GM18907 (cell line): Measurements from ENCODE around the gene SCARF2.
"Not testable (repeated sequence)": the region's sequence is repeated elsewhere in the genome, so short reads cannot be mapped to it uniquely, and the experiment has no call there.

Source experiments
- ATAC-seq: cut with Tn5 transposase; IDR thresholded peaks from one replicate; pipeline ENCODE4 v1.9.1; 2021; ENCODE audit warnings: mild to moderate bottlenecking, moderate library complexity; ENCODE audit not compliant: unreplicated experiment

The SCARF2 gene

GRCh38 chr22:20414450-20414849 is 23.2 kb downstream of the SCARF2 start:
- no peak for ATAC-seq

GRCh38 chr22:20414059-20414440 is 23.6 kb downstream of the SCARF2 start:
- ATAC-seq, result no peak

GRCh38 chr22:20413217-20414058 is 24.2 kb downstream of the SCARF2 start:
- ATAC-seq, result no peak

- ATAC-seq, result no peak
Measured at GRCh38 chr22:20412474-20413216, 25.0 kb downstream of the SCARF2 start.

- not testable (repeated sequence) for ATAC-seq
Measured at GRCh38 chr22:20409385-20409784, 28.2 kb downstream of the SCARF2 start.

GRCh38 chr22:20408891-20409290 is 28.7 kb downstream of the SCARF2 start:
- no peak for ATAC-seq

- ATAC-seq, result no peak
Measured at GRCh38 chr22:20407829-20408228, 29.8 kb downstream of the SCARF2 start.

GRCh38 chr22:20406686-20407408 is 30.8 kb downstream of the SCARF2 start:
- no peak for ATAC-seq

GRCh38 chr22:20405931-20406685 is 31.5 kb downstream of the SCARF2 start:
- ATAC-seq, result no peak

- no peak for ATAC-seq
Measured at GRCh38 chr22:20405291-20405930, 32.2 kb downstream of the SCARF2 start.

GRCh38 chr22:20404881-20405280 is 32.7 kb downstream of the SCARF2 start:
- ATAC-seq, result no peak

- no peak for ATAC-seq
Measured at GRCh38 chr22:20403779-20404140, 33.9 kb downstream of the SCARF2 start.

GRCh38 chr22:20402960-20403778 is 34.5 kb downstream of the SCARF2 start:
- ATAC-seq, result no peak

- no peak for ATAC-seq
Measured at GRCh38 chr22:20401376-20402014, 36.1 kb downstream of the SCARF2 start.

GRCh38 chr22:20400606-20401375 is 36.8 kb downstream of the SCARF2 start:
- no peak for ATAC-seq

GRCh38 chr22:20399866-20400605 is 37.6 kb downstream of the SCARF2 start:
- no peak for ATAC-seq

GRCh38 chr22:20398420-20398819 is 39.2 kb downstream of the SCARF2 start:
- no peak for ATAC-seq

- no peak for ATAC-seq
Measured at GRCh38 chr22:20397498-20397897, 40.1 kb downstream of the SCARF2 start.
